GM19324 (cell line): Measurements from ENCODE around the gene TMEM131L.

ENCODE experiments used
- ATAC-seq: cut with Tn5 transposase; IDR thresholded peaks from one replicate; pipeline ENCODE4 v1.9.1; 2021; ENCODE audit warnings: mild to moderate bottlenecking, moderate library complexity; ENCODE audit not compliant: unreplicated experiment, low FRiP score

The TMEM131L gene

DNA sequence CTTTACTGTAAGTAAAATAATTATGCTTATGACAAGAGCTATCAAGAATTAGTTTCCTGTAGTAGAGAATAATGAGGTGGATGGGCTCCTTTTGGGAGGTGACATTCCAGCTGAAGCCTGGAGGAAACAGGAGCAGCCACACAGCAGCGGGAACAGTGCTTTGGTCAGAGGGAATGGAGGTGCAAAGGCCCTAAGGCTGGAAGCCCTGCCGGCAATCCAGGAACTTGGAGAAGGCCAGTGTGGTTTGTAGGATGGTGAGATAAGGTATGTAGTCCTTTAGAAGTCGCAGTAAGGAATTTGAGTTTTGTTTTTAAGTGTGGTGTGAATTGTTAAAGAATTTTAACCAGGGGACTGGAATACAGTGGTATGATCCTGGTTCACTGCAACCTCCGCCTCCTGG, 8.1 kb downstream of the TMEM131L start:
- ATAC-seq = no peak

DNA sequence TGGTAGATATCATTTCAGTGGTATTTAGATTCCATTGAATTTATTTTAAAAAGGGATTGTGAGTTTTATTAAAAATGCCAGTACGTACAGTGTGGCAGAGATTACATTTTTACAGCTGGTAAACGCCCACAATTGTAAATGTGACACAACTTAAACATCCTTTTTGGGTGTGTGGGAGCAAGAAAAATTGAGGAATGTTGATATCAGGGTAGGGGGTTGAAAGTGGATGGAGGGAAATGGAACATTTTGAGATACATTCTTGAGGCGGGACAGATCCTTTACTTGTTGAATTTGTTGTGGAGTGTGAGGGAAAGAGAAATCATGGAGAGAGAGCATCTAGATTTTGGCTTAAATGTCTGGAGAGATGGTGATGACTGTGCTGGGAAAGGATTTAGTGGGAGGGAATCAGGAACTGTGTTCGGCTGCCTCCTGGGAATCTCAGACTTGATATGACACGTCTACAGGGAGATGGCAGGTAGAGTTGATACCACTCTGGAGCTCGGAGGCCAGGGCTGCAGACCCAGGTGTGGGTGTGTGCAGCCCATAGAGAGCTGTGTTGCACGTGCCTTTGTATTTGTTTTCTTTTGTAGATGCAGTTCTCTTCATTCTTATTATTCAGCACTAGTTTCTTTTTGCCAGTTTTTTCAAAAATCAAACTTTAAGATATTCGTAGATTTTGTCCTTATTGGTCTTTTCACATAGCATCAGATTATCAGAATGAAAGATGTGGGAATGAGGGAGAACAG, 10.8 kb downstream of the TMEM131L start:
- no peak for ATAC-seq

DNA sequence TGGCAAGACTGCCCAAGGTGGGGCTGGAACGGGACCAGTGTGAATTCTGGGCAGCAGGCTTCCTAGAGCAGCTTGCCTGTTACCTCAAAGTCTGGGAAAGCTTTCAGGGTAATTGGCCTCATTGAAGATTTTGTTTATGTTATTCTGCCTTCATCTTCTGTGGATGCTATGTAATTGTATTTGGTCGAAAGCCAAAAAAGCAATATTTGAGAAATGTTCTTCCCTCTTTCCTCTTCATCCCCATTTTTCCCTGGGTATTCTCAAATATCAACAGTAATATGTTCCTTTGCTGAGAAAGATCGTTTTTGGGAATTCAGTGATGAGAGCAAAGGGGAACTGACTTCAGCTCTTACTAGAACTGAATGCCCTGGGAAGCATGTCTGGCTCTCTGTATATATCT, 12.9 kb downstream of the TMEM131L start:
- ATAC-seq = no peak

GRCh38 chr4:153480704-153481103, 14.5 kb downstream of the TMEM131L start:
- ATAC-seq = no peak

DNA sequence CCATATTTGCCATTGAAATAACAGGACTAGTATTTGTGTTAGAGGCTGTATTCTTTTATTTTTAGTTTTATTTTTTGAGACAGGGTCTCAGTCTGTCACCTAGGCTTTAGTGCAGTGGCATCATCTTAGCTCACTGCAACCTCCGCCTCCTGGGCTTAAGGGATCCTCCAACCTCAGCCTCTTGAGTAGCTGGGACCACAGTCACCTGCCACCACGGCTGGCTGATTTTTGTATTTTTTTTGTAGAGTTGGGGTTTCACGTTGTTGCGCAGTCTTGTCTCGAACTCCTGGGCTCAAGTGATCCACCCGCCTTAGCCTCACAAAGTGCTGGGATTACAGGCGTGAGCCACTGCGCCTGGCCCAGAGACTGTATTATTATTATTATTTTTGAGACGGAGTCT, 15.3 kb downstream of the TMEM131L start:
- ATAC-seq = no peak

DNA sequence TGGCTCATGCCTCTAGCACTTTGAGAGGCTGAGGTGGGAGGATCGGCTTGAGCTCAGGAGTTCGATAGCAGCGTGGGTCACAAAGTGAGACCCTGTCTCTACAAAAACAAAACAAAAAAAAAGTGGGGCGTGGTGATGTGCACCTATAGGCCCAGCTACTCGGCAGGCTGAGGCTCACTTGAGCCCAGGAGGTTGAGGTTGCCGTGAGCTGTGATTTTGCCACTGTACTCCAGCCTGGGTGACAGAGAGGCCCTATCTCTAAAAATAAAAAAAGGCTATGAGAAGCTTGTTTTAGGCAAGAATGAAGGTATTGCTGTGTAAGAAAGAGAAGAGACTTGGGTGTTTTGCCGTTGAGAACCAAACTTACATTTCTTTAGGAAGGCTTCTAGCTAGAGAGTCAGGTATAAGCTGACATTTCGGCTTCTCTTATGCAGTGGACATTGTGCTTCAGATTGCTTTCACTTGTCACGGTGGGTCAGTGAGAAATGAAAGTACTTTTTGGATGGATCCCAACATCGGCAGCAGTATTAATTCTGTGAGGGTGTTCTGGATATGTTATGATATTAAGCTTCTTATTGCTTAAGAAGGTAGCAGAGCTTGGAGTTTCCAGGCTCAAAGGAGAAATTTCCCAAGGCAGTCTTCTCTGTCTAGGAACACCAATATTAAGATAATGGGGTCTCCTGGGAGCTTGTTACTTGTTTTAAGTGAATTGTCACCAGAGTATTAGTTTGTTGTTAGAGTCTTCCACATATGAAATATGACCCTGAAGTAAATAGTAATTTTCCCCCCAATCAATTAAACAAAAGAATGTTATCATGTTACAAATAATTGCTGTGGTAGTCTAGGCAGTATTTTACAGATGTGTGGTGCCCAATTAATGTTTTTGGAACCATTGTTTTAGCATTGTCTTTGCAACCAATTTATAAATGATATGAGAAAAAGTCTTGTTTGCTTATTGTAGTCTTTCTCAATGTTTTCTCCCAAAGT, 17.6 kb downstream of the TMEM131L start:
- ATAC-seq = no peak

- ATAC-seq = no peak
Observed at GRCh38 chr4:153485359-153485758, 19.2 kb downstream of the TMEM131L start.

- ATAC-seq = no peak
Observed at GRCh38 chr4:153485860-153486259, 19.7 kb downstream of the TMEM131L start.

GRCh38 chr4:153486281-153487151, 20.4 kb downstream of the TMEM131L start:
- ATAC-seq = no peak

GRCh38 chr4:153488006-153488891, 22.1 kb downstream of the TMEM131L start:
- peak; percentile 73 for ATAC-seq

DNA sequence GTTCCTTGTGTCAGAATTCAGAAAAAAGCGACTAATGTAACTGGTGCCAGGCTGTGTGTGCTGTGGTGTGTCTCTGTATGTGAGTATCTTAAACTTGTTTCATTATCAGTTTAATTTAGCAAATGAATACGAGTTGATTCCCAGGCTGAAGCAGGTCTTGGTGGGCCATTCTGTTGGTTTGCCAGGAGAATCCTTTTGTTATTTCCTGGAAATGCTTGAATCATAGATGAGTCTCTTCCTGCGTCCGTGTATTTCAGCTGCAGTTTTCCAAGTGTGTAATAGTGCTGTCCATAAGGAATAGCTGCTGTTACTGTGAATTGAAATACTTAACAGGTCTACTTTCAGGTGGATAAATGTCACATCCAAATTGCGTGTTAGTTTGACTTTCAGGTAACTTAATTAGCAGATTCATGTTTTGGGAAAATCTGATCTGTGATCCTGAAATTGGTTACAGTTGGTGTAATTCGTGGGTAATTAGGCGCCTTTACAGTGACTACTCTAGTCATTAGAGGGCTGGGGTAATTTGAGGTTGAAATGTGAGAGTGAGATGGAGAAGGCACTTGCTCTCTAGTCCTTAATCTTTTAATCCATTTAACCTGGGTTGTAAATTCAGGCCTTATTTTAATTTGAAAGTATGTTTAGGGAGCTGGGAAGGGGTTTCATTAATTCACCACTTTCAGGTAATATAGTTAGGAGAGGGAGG, 23.8 kb downstream of the TMEM131L start:
- ATAC-seq = no peak

GRCh38 chr4:153490985-153491483, 24.9 kb downstream of the TMEM131L start:
- ATAC-seq = no peak

- no peak for ATAC-seq
Observed at GRCh38 chr4:153494562-153494961, 28.4 kb downstream of the TMEM131L start.

- no peak for ATAC-seq
Observed at GRCh38 chr4:153495480-153496193, 29.5 kb downstream of the TMEM131L start.

DNA sequence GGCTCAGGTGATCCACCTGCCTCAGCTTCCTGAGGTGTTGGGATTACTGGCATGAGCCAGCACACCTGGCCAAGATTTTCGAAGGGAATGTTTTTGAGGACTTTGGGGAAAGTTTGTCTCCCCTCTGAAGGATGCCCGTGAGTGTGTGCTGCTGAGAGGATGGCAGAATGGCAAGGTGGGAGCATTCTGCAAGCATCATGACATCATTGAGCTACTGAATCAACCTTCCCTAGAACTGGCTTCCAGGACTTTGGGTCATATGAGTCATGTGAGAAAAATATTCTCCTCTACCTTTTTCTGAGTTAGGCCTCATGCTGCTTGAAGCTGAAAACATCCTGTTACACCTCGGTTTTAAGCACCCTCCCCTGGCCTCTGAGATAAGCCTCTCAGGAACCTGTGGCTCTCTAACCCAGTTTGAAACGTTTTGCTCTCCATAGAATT, 31.0 kb downstream of the TMEM131L start:
- no peak for ATAC-seq

DNA sequence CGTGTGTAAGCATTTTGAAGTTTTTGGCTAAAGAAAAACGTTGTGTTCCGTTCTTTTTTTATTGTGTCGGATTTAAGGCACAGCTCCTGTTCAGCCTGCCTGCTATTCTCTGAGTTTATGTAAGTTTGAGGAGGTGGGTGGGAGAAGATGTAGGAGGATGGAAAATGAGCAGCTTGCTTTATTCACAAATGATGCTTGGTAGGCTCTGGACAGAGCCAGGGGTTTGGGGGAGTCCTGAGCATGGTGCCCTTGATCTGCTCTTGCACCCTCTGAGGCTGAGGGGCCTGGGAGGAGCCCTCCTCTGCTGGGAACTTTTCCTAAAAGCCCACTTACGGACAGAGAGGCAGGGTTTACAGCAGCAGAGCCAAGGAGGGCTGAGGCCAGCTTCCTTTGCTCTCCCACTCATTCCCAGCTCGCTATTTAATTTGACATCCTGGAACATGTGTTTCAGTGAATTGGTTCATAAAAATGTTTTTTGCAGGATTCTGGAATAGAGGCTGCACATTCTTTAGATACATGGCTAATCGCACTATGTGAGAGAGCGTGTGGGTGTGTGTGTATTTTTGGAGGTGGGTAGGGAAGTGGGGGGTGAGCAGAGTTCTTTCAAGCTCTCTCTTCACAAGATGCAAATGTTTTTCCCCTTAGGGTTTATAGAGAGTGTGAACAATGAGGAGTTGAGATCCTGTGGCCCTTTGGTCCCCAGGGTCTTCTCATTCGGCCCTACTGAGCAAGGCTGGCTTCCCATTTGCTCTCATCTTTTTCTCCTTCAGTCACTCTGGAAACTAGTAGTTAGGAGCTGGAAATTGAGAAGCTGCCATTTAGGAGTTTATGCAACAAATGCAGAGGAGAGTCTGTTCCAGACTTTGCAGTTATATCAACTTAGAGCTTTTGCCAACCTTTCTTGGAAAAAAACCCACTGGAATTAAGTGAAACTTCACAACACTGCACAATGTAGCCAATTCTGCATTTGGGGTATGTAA, 32.1 kb downstream of the TMEM131L start:
- peak; percentile 64 for ATAC-seq

DNA sequence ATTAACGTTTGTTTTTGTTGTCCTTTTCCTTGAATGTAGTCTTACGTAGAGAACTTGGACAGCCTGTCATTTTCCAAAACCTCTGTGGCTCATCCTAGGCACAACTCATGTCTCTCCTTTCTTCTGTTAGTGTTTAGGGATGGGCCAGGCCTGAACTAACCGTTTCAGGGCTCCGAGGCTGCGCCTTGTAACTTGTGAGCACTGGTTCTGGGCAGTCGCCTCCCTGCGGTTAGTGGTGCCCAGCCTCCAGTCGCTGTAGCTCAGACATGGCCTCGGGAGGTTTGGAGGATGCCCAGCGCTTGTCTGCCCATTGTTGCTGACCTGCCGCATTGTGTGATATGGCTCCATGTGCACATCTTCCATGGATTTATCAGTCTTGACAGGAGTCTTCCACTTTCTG, 32.8 kb downstream of the TMEM131L start:
- no peak for ATAC-seq
